Natural killer cell (primary cell): ENCODE data around the gene TPPP3. TPM values are rescaled to one million over a fixed set of nuclear protein-coding genes. Genes with fewer than 3 reads are reported as not detected.

ENCODE experiments used
- ATAC-seq, 3 donors: fragments of 150-1000 bp in 2 of 3; fragments of 200-7000 bp in 1 of 3; cut with Tn5 transposase; 1 replicate in 1 of 3; 2 replicates in 2 of 3; pipeline ENCODE4 v1.10.0; 2021; ENCODE audit warnings: mild to moderate bottlenecking in 2 of 3, moderate library complexity in 2 of 3
- DNase-seq, 2 donors: peaks; one replicate each; pipeline versions ENCODE4 v3.0.0 to v3.0.0-alpha.2; 2013 to 2021; ENCODE audit warnings: mixed read lengths in 1 of 2
- H3K27ac ChIP-seq: one replicate; pipeline ENCODE4 v1.5.1; 2013; ENCODE audit warnings: mild to moderate bottlenecking, low read length
- H3K27me3 ChIP-seq: one replicate; pipeline ENCODE4 v1.6.1; 2013; ENCODE audit warnings: low read length; ENCODE audit not compliant: control insufficient read depth, insufficient read depth
- H3K36me3 ChIP-seq: one replicate; pipeline ENCODE4 v1.6.1; 2013; ENCODE audit warnings: low read length; ENCODE audit not compliant: control insufficient read depth, insufficient read depth
- H3K4me1 ChIP-seq: one replicate; pipeline ENCODE4 v1.6.1; 2013; ENCODE audit warnings: low read length; ENCODE audit not compliant: control insufficient read depth, insufficient read depth
- H3K4me3 ChIP-seq: one replicate; pipeline ENCODE4 v1.5.1; 2013; ENCODE audit warnings: low read length
- H3K9me3 ChIP-seq: one replicate; pipeline ENCODE4 v1.6.1; 2013; ENCODE audit warnings: low read length; ENCODE audit not compliant: control insufficient read depth, insufficient read depth
- H3K27ac Mint-ChIP-seq, 2 donors: one replicate each; pipeline ENCODE4 v1.8.0; 2022; ENCODE audit warnings: mild to moderate bottlenecking in 2 of 2, mixed read lengths in 2 of 2, moderate library complexity in 1 of 2
- H3K27me3 Mint-ChIP-seq, 2 donors: one replicate each; pipeline ENCODE4 v1.8.0; 2022; ENCODE audit warnings: low read depth in 2 of 2, mixed read lengths in 2 of 2
- H3K36me3 Mint-ChIP-seq: one replicate; pipeline ENCODE4 v1.8.0; 2022; ENCODE audit warnings: mixed read lengths
- H3K4me1 Mint-ChIP-seq, 2 donors: one replicate each; pipeline ENCODE4 v1.8.0; 2022; ENCODE audit warnings: mixed read lengths in 2 of 2
- H3K4me3 Mint-ChIP-seq: one replicate; pipeline ENCODE4 v1.8.0; 2022; ENCODE audit warnings: mild to moderate bottlenecking, moderate library complexity, mixed read lengths
- H3K9me3 Mint-ChIP-seq, 2 donors: one replicate each; pipeline ENCODE4 v1.8.0; 2022; ENCODE audit warnings: mixed read lengths in 2 of 2
- CTCF ChIP-seq: fragments of 200-600 bp; IDR thresholded peaks from one replicate; pipeline ENCODE4 v1.8.0; 2022; ENCODE audit warnings: antibody characterized with exemption
- WGBS: methylation state at CpG from one replicate; pipeline ENCODE4 v1.1.7; 2013; ENCODE audit warnings: missing lambda C conversion rate; ENCODE audit not compliant: insufficient coverage; 5-methylcytosine and 5-hydroxymethylcytosine counted together
- intact Hi-C: fragments of 100-400 bp; cut with micrococcal nuclease; formaldehyde crosslinking; loops from one replicate; pipeline ENCODE4 v1.14.2; 2022
- total RNA-seq, 4 donors: library from RNA; stranded (reverse); fragments of 120-200 nt in 1 of 4; gene quantifications; one replicate each; pipeline versions ENCODE4 v1.2.3 to v1.2.4, GENCODE V29; 2013 to 2022

Gene TPPP3
- total RNA-seq = 1 to 10 TPM in 2 of 3 donors, under 1 TPM in 1; 0.66 to 3.0 (median 1.4) TPM
- 1.2 TPM for total RNA-seq (2013)

- Histone ChIP-seq H3K4me1 (peaks cover 54% of the 10 kb centered on the region), H3K27me3 (peaks cover 27% of the 10 kb centered on the region), H3K27ac (no peak within 1 kb of the TSS), H3K36me3 (no peaks in the 10 kb centered on the region), H3K9me3 (no peaks in the 10 kb centered on the region), H3K4me3 (peak within 1 kb of the TSS; percentile 12)
- peaks cover 5 to 24% of the 10 kb centered on the region in 2 donors for H3K4me1 Mint-ChIP-seq
- TF ChIP-seq CTCF = peak; percentile 32
- intact Hi-C loops = no loop called here
- H3K27ac Mint-ChIP-seq = peak within 1 kb of the TSS in 1 of 2 donors; percentile 60
- no peaks in the 10 kb centered on the region for H3K36me3 Mint-ChIP-seq
- 12% methylated on average over 56 of the region's 56 CpGs for WGBS
- DNase-seq (peak; percentile 36 to 57), ATAC-seq (peak; percentile 48 to 79 (median 72))
- peak within 1 kb of the TSS; percentile 90 for H3K4me3 Mint-ChIP-seq
- peaks cover 9 to 36% of the 10 kb centered on the region in 2 donors for H3K27me3 Mint-ChIP-seq
- no peaks in the 10 kb centered on the region for H3K9me3 Mint-ChIP-seq
Observed at GRCh38 chr16:67393111-67393787, at the start of gene TPPP3. Gene TPPP3, minus strand, starts transcription at chr16:67393498. Its CDS starts 2,387 bp downstream, at chr16:67391111.

- Mint-ChIP-seq H3K9me3 (no peaks in the 10 kb centered on the region), H3K4me1 (peaks cover 14 to 44% of the 10 kb centered on the region in 2 donors), H3K27ac (no peak overlapping the region), H3K4me3 (no peak overlapping the region), H3K36me3 (no peaks in the 10 kb centered on the region), H3K27me3 (no peaks in the 10 kb centered on the region)
- TF ChIP-seq CTCF = no peak
- intact Hi-C loops = no loop called here
- Histone ChIP-seq H3K4me1 (peaks cover 9% of the 10 kb centered on the region), H3K27me3 (no peaks in the 10 kb centered on the region), H3K9me3 (no peaks in the 10 kb centered on the region), H3K4me3 (no peak overlapping the region), H3K27ac (no peak overlapping the region), H3K36me3 (peaks cover 55% of the 10 kb centered on the region)
- 96% methylated on average over 12 of the region's 13 CpGs for WGBS
- DNase-seq (no peak), ATAC-seq (no peak)
Observed at GRCh38 chr16:67442581-67443255, 49.4 kb upstream of the TPPP3 start.

DNA sequence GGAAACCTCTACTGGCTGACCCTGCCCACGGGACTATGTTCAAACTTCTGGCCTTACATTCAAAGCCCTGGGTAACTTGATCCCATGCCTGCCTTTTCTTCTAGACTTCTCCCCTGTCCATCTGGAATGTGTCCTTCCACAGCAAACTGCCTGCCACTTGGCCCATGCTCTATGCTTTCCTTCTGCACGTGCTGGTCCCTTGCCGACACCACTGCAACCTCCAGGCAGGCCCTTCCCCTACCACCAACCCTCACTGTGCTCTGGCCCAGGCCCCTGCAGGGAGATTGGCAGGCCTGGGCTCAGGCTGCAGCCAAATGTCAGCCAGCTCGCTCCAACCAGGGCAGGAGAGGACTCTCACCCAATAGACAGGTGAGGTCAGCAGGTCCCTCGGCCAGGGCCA lies 48.6 kb upstream of the TPPP3 start:
- H3K36me3 ChIP-seq = peaks cover 54% of the 10 kb centered on the region
- no peak for ATAC-seq
- H3K9me3 ChIP-seq = no peaks in the 10 kb centered on the region
- Mint-ChIP-seq H3K9me3 (no peaks in the 10 kb centered on the region), H3K4me1 (peaks cover 11 to 44% of the 10 kb centered on the region in 2 donors), H3K36me3 (no peaks in the 10 kb centered on the region), H3K27me3 (no peaks in the 10 kb centered on the region), H3K4me3 (no peak overlapping the region), H3K27ac (peak overlapping the region in 1 of 2 donors; percentile 22)
- no peak for DNase-seq
- no peaks in the 10 kb centered on the region for H3K27me3 ChIP-seq
- intact Hi-C loops = no loop called here
- H3K27ac ChIP-seq = no peak overlapping the region
- 94% methylated on average over 5 of the region's 5 CpGs for WGBS
- H3K4me1 ChIP-seq = peaks cover 13% of the 10 kb centered on the region
- no peak for TF ChIP-seq CTCF
- H3K4me3 ChIP-seq = no peak overlapping the region
